Neural cell (in vitro differentiated cells): ENCODE measurements around the gene RTN4. TPM values are rescaled to one million over a fixed set of nuclear protein-coding genes. Genes with fewer than 3 reads are reported as not detected.

Experiments
- H2AFZ ChIP-seq: fragments of 200-600, 300-800 bp; sonication (generic), shearing (Covaris generic); 2 replicates; pipeline ENCODE4 v1.6.0; 2014; ENCODE audit warnings: low read depth, mild to moderate bottlenecking, antibody characterized with exemption, low read length, moderate library complexity
- H3F3A ChIP-seq: fragments of 200-600 bp; shearing (Covaris generic); 2 replicates; pipeline ENCODE4 v1.6.1; 2016; ENCODE audit warnings: mild to moderate bottlenecking, moderate library complexity, mixed read lengths, antibody characterized with exemption, low read length; ENCODE audit not compliant: insufficient read depth, poor library complexity, severe bottlenecking
- H3K27ac ChIP-seq: fragments of 200-600, 300-800 bp; sonication (generic), shearing (Covaris generic); 2 replicates; pipeline ENCODE4 v1.5.1; 2014; ENCODE audit warnings: mild to moderate bottlenecking, low read length, moderate library complexity
- H3K27me3 ChIP-seq: fragments of 300-800, 200-600 bp; sonication (generic), shearing (Covaris generic); 2 replicates; pipeline ENCODE4 v1.6.0; 2014; ENCODE audit warnings: mild to moderate bottlenecking, low read depth, low read length, moderate library complexity; ENCODE audit not compliant: insufficient read depth
- H3K36me3 ChIP-seq: fragments of 300-800, 200-600 bp; sonication (generic), shearing (Covaris generic); 2 replicates; pipeline ENCODE4 v1.5.1; 2014; ENCODE audit warnings: mild to moderate bottlenecking, antibody characterized with exemption, low read length, moderate library complexity; ENCODE audit not compliant: insufficient read depth
- H3K4me2 ChIP-seq: fragments of 300-800, 200-600 bp; sonication (generic), shearing (Covaris generic); 2 replicates; pipeline ENCODE4 v1.6.0; 2014; ENCODE audit warnings: mild to moderate bottlenecking, low read length
- H3K4me3 ChIP-seq: fragments of 300-800, 200-600 bp; sonication (generic), shearing (Covaris generic); 2 replicates; pipeline ENCODE4 v1.5.1; 2014; ENCODE audit warnings: mild to moderate bottlenecking, low read length, moderate library complexity
- H3K79me2 ChIP-seq: fragments of 200-600 bp; shearing (Covaris generic); replicated peaks from 2 replicates; pipeline ENCODE4 v1.6.0; 2014; ENCODE audit warnings: mild to moderate bottlenecking, low read length, moderate library complexity; ENCODE audit not compliant: insufficient read depth
- H3K9ac ChIP-seq: fragments of 300-800, 200-600 bp; sonication (generic), shearing (Covaris generic); 2 replicates; pipeline ENCODE4 v1.6.1; 2016; ENCODE audit warnings: mild to moderate bottlenecking, low read length, mixed read lengths
- H3K9me2 ChIP-seq: fragments of 200-600 bp; shearing (Covaris generic); 2 replicates; pipeline ENCODE4 v1.6.1; 2016; ENCODE audit warnings: mild to moderate bottlenecking, low read length, mixed read lengths; ENCODE audit not compliant: insufficient read depth
- H3K9me3 ChIP-seq: fragments of 200-600, 300-800 bp; sonication (generic), shearing (Covaris generic); 2 replicates; pipeline ENCODE4 v1.6.1; 2016; ENCODE audit warnings: mild to moderate bottlenecking, mixed run types, low read length, moderate library complexity, mixed read lengths
- H4K20me1 ChIP-seq: fragments of 200-600 bp; shearing (Covaris generic); 2 replicates; pipeline ENCODE4 v1.6.1; 2016; ENCODE audit warnings: mild to moderate bottlenecking, mixed run types; ENCODE audit not compliant: insufficient read depth
- CTCF ChIP-seq: fragments of 450-650 bp; IDR thresholded peaks from 2 replicates; pipeline ENCODE4 v1.5.1; 2014; ENCODE audit warnings: antibody characterized with exemption, mild to moderate bottlenecking, moderate library complexity; ENCODE audit not compliant: poor library complexity, severe bottlenecking
- EP300 ChIP-seq: fragments of 450-650 bp; conservative IDR thresholded peaks from 2 replicates; pipeline ENCODE4 v1.6.1; 2014; ENCODE audit warnings: antibody characterized with exemption, mild to moderate bottlenecking, moderate library complexity; ENCODE audit not compliant: poor library complexity, severe bottlenecking
- EZH2 ChIP-seq: fragments of 200-600, 300-800 bp; shearing (Covaris generic), sonication (generic); IDR thresholded peaks from 2 replicates; pipeline ENCODE4 v1.6.1; 2014; ENCODE audit warnings: antibody characterized with exemption, low read length, borderline replicate concordance, mild to moderate bottlenecking; ENCODE audit not compliant: insufficient read depth, poor library complexity, severe bottlenecking
- MXI1 ChIP-seq: fragments of 450-650 bp; conservative IDR thresholded peaks from 2 replicates; pipeline ENCODE4 v1.6.1; 2014; ENCODE audit warnings: antibody characterized with exemption, mild to moderate bottlenecking; ENCODE audit not compliant: poor library complexity, severe bottlenecking
- POLR2AphosphoS5 ChIP-seq: IDR thresholded peaks from 2 replicates; pipeline ENCODE4 v1.6.1; 2012
- RAD21 ChIP-seq: fragments of 450-650 bp; conservative IDR thresholded peaks from 2 replicates; pipeline ENCODE4 v1.6.1; 2014; ENCODE audit warnings: antibody characterized with exemption, mild to moderate bottlenecking, moderate library complexity
- REST ChIP-seq: IDR thresholded peaks from 2 replicates; pipeline ENCODE4 v1.6.1; 2012; ENCODE audit warnings: borderline replicate concordance
- SMC3 ChIP-seq: fragments of 450-650 bp; conservative IDR thresholded peaks from 2 replicates; pipeline ENCODE4 v1.6.1; 2014; ENCODE audit warnings: antibody characterized with exemption, mild to moderate bottlenecking, moderate library complexity; ENCODE audit not compliant: poor library complexity
- TAF1 ChIP-seq: IDR thresholded peaks from 2 replicates; pipeline ENCODE4 v1.6.1; 2012; ENCODE audit warnings: low read depth
- polyA plus RNA-seq: library from polyadenylated mRNA; depleted of rRNA; stranded (reverse); fragments of >200 nt; gene quantifications from 2 replicates; pipeline ENCODE4 v1.2.3, GENCODE V29; 2014

RTN4 gene
- polyA plus RNA-seq, 1 donor from 2014 or later: 582 TPM

GRCh38 chr2:55035716-55036115 is 14.5 kb downstream of the RTN4 start:
- Histone ChIP-seq H3K27me3 (no peaks in the 10 kb centered on the region), H3K9me3 (no peaks in the 10 kb centered on the region), H3K27ac (no peak overlapping the region), H3K36me3 (no peaks in the 10 kb centered on the region), H3K4me3 (no peak overlapping the region), H3K79me2 (peaks cover 99% of the 10 kb centered on the region), H3F3A (no peaks in the 10 kb centered on the region), H2AFZ (no peak overlapping the region), H4K20me1 (peaks cover 32% of the 10 kb centered on the region), H3K9me2 (no peaks in the 10 kb centered on the region), H3K4me2 (no peak overlapping the region), H3K9ac (no peak overlapping the region)
- TF ChIP-seq EZH2 (no peak), SMC3 (no peak), EP300 (no peak), MXI1 (no peak), REST (no peak), CTCF (no peak), RAD21 (no peak), POLR2AphosphoS5 (no peak), TAF1 (no peak)

GRCh38 chr2:55033921-55034320 is 16.3 kb downstream of the RTN4 start:
- peaks cover 36% of the 10 kb centered on the region for H4K20me1 ChIP-seq
- no peak for TF ChIP-seq CTCF
- TF ChIP-seq TAF1: no peak
- no peak for TF ChIP-seq REST
- no peak for TF ChIP-seq EZH2
- TF ChIP-seq POLR2AphosphoS5: no peak
- no peak for TF ChIP-seq EP300
- TF ChIP-seq SMC3: no peak
- TF ChIP-seq RAD21: no peak
- no peak for TF ChIP-seq MXI1
- peaks cover 99% of the 10 kb centered on the region for H3K79me2 ChIP-seq
- no peak overlapping the region for H3K4me2 ChIP-seq
- no peaks in the 10 kb centered on the region for H3K9me2 ChIP-seq
- H3K4me3 ChIP-seq: no peak overlapping the region
- no peak overlapping the region for H2AFZ ChIP-seq
- H3F3A ChIP-seq: no peaks in the 10 kb centered on the region
- H3K27me3 ChIP-seq: no peaks in the 10 kb centered on the region
- H3K36me3 ChIP-seq: no peaks in the 10 kb centered on the region
- H3K9ac ChIP-seq: no peak overlapping the region
- H3K27ac ChIP-seq: no peak overlapping the region
- no peaks in the 10 kb centered on the region for H3K9me3 ChIP-seq
